ENCODE measurements around the gene KLHL14. TPM values are rescaled to one million over a fixed set of nuclear protein-coding genes. Genes with fewer than 3 reads are reported as not detected.
A peak's percentile ranks its signal among the peaks of the same experiment; 100 is the strongest.

The KLHL14 gene
- total and polyA plus RNA-seq, 3 experiments from 2014 or later, result not detected

GRCh38 chr18:32707147-32707546, 65.7 kb downstream of the KLHL14 start:
- CTCF ChIA-PET, result no interaction called here
- Mint-ChIP-seq H3K36me3 (no peaks in the 10 kb centered on the region), H3K4me3 (no peak overlapping the region)

GRCh38 chr18:32701313-32701712, 71.5 kb downstream of the KLHL14 start:
- CTCF ChIA-PET, result no interaction called here
- no peaks in the 10 kb centered on the region for H3K27me3 ChIP-seq (ENCODE audit: insufficient read depth, low read length, poor library complexity, severe bottlenecking)
- H3K36me3 ChIP-seq (ENCODE audit: insufficient read depth, low read length), result no peaks in the 10 kb centered on the region
- peaks cover 0 to 2% (median 0%) of the 10 kb centered on the region in 5 donors for H3K9me3 Mint-ChIP-seq
- no peaks in the 10 kb centered on the region for H3K36me3 Mint-ChIP-seq
- no peak for DNase-seq
- H3K27ac Mint-ChIP-seq, result no peak overlapping the region
- H3K9me3 ChIP-seq (ENCODE audit: low read length), result no peaks in the 10 kb centered on the region
- no peak overlapping the region for H3K4me3 Mint-ChIP-seq
- POLR2A ChIA-PET, result no interaction called here
- no peaks in the 10 kb centered on the region for H3K27me3 Mint-ChIP-seq
- H3K4me3 ChIP-seq (ENCODE audit: low read length), result no peak overlapping the region
- H3K4me1 Mint-ChIP-seq, result no peaks in the 10 kb centered on the region
- H3K4me1 ChIP-seq (ENCODE audit: insufficient read depth, low read length), result no peaks in the 10 kb centered on the region
- no peak overlapping the region for H3K27ac ChIP-seq (ENCODE audit: low read depth, low read length)

More at GRCh38 chr18:32707147-32707546, 65.7 kb downstream of the KLHL14 start:
- Histone ChIP-seq H3K4me3 (ENCODE audit: low read length) (no peak overlapping the region), H3K9me3 (ENCODE audit: low read length) (no peaks in the 10 kb centered on the region), H3K27ac (ENCODE audit: low read depth, low read length) (no peak overlapping the region), H3K36me3 (ENCODE audit: insufficient read depth, low read length) (no peaks in the 10 kb centered on the region), H3K4me1 (ENCODE audit: insufficient read depth, low read length) (no peaks in the 10 kb centered on the region), H3K27me3 (ENCODE audit: insufficient read depth, low read length, poor library complexity, severe bottlenecking) (no peaks in the 10 kb centered on the region)
- no peaks in the 10 kb centered on the region for H3K4me1 Mint-ChIP-seq
- DNase-seq, result no peak
- peaks cover 0 to 4% of the 10 kb centered on the region in 2 donors for H3K27me3 Mint-ChIP-seq
- no peak overlapping the region for H3K27ac Mint-ChIP-seq
- POLR2A ChIA-PET, result no interaction called here
- H3K9me3 Mint-ChIP-seq, result peaks cover 0 to 2% (median 0%) of the 10 kb centered on the region in 5 donors

- Mint-ChIP-seq H3K36me3 (no peaks in the 10 kb centered on the region), H3K9me3 (peaks cover 0 to under 1% (median 0%) of the 10 kb centered on the region in 5 donors), H3K4me3 (no peak overlapping the region), H3K4me1 (no peaks in the 10 kb centered on the region), H3K27me3 (no peaks in the 10 kb centered on the region), H3K27ac (no peak overlapping the region)
- Histone ChIP-seq H3K27me3 (ENCODE audit: insufficient read depth, low read length, poor library complexity, severe bottlenecking) (no peaks in the 10 kb centered on the region), H3K4me3 (ENCODE audit: low read length) (no peak overlapping the region), H3K36me3 (ENCODE audit: insufficient read depth, low read length) (no peaks in the 10 kb centered on the region), H3K4me1 (ENCODE audit: insufficient read depth, low read length) (no peaks in the 10 kb centered on the region), H3K9me3 (ENCODE audit: low read length) (no peaks in the 10 kb centered on the region), H3K27ac (ENCODE audit: low read depth, low read length) (no peak overlapping the region)
- ChIA-PET CTCF (no interaction called here), POLR2A (no interaction called here)
- DNase-seq, result no peak
These were observed 74.7 kb downstream of the KLHL14 start for GRCh38 chr18:32698153-32698552.

GRCh38 chr18:32696376-32696775, 76.4 kb downstream of the KLHL14 start:
- Mint-ChIP-seq H3K9me3 (peaks cover 0 to 2% (median 0%) of the 10 kb centered on the region in 5 donors), H3K4me1 (no peaks in the 10 kb centered on the region), H3K4me3 (no peak overlapping the region), H3K36me3 (no peaks in the 10 kb centered on the region), H3K27ac (no peak overlapping the region), H3K27me3 (peaks cover 0 to 2% of the 10 kb centered on the region in 2 donors)
- POLR2A ChIA-PET, result no interaction called here
- no peak overlapping the region for H3K4me3 ChIP-seq (ENCODE audit: low read length)
- H3K27me3 ChIP-seq (ENCODE audit: insufficient read depth, low read length, poor library complexity, severe bottlenecking), result no peaks in the 10 kb centered on the region
- H3K27ac ChIP-seq (ENCODE audit: low read depth, low read length), result no peak overlapping the region
- CTCF ChIA-PET, result no interaction called here
- H3K4me1 ChIP-seq (ENCODE audit: insufficient read depth, low read length), result no peaks in the 10 kb centered on the region
- H3K36me3 ChIP-seq (ENCODE audit: insufficient read depth, low read length), result no peaks in the 10 kb centered on the region
- no peaks in the 10 kb centered on the region for H3K9me3 ChIP-seq (ENCODE audit: low read length)
- no peak for DNase-seq

GRCh38 chr18:32695534-32695933, 77.3 kb downstream of the KLHL14 start:
- no peaks in the 10 kb centered on the region for H3K9me3 ChIP-seq (ENCODE audit: low read length)
- Mint-ChIP-seq H3K4me3 (no peak overlapping the region), H3K27me3 (peaks cover 0 to 2% of the 10 kb centered on the region in 2 donors), H3K36me3 (no peaks in the 10 kb centered on the region), H3K27ac (no peak overlapping the region), H3K4me1 (no peaks in the 10 kb centered on the region), H3K9me3 (peaks cover 0 to 2% (median 0%) of the 10 kb centered on the region in 5 donors)
- no peak for DNase-seq
- no peaks in the 10 kb centered on the region for H3K36me3 ChIP-seq (ENCODE audit: insufficient read depth, low read length)
- H3K27ac ChIP-seq (ENCODE audit: low read depth, low read length), result no peak overlapping the region
- no peaks in the 10 kb centered on the region for H3K4me1 ChIP-seq (ENCODE audit: insufficient read depth, low read length)
- no peak overlapping the region for H3K4me3 ChIP-seq (ENCODE audit: low read length)
- CTCF ChIA-PET, result no interaction called here
- no peaks in the 10 kb centered on the region for H3K27me3 ChIP-seq (ENCODE audit: insufficient read depth, low read length, poor library complexity, severe bottlenecking)
- POLR2A ChIA-PET, result no interaction called here

- peaks cover 2 to 4% of the 10 kb centered on the region in 2 donors for H3K27me3 Mint-ChIP-seq
- H3K9me3 Mint-ChIP-seq, result peaks cover 0 to 5% (median 0%) of the 10 kb centered on the region in 5 donors
- Histone ChIP-seq H3K36me3 (ENCODE audit: insufficient read depth, low read length) (no peaks in the 10 kb centered on the region), H3K9me3 (ENCODE audit: low read length) (no peaks in the 10 kb centered on the region), H3K4me1 (ENCODE audit: insufficient read depth, low read length) (no peaks in the 10 kb centered on the region), H3K27ac (ENCODE audit: low read depth, low read length) (no peak overlapping the region), H3K27me3 (ENCODE audit: insufficient read depth, low read length, poor library complexity, severe bottlenecking) (no peaks in the 10 kb centered on the region), H3K4me3 (ENCODE audit: low read length) (no peak overlapping the region)
- ChIA-PET POLR2A (no interaction called here), CTCF (no interaction called here)
- H3K36me3 Mint-ChIP-seq, result no peaks in the 10 kb centered on the region
- no peaks in the 10 kb centered on the region for H3K4me1 Mint-ChIP-seq
- no peak overlapping the region for H3K27ac Mint-ChIP-seq
- DNase-seq, result no peak
- H3K4me3 Mint-ChIP-seq, result no peak overlapping the region
These were observed 84.0 kb downstream of the KLHL14 start for GRCh38 chr18:32688821-32689220.

GRCh38 chr18:32684940-32685339, 87.9 kb downstream of the KLHL14 start:
- no peak overlapping the region for H3K4me3 ChIP-seq (ENCODE audit: low read length)
- H3K27ac ChIP-seq (ENCODE audit: low read depth, low read length), result no peak overlapping the region
- DNase-seq, result no peak
- Mint-ChIP-seq H3K9me3 (peaks cover 0 to 5% (median 0%) of the 10 kb centered on the region in 5 donors), H3K27ac (peak overlapping the region in 1 of 8 donors; percentile 43), H3K27me3 (peaks cover 0 to 4% of the 10 kb centered on the region in 2 donors), H3K36me3 (no peaks in the 10 kb centered on the region), H3K4me1 (no peaks in the 10 kb centered on the region), H3K4me3 (no peak overlapping the region)
- ChIA-PET CTCF (no interaction called here), POLR2A (no interaction called here)
- H3K27me3 ChIP-seq (ENCODE audit: insufficient read depth, low read length, poor library complexity, severe bottlenecking), result no peaks in the 10 kb centered on the region
- no peaks in the 10 kb centered on the region for H3K9me3 ChIP-seq (ENCODE audit: low read length)
- H3K36me3 ChIP-seq (ENCODE audit: insufficient read depth, low read length), result no peaks in the 10 kb centered on the region
- H3K4me1 ChIP-seq (ENCODE audit: insufficient read depth, low read length), result no peaks in the 10 kb centered on the region

GRCh38 chr18:32684096-32684495, 88.7 kb downstream of the KLHL14 start:
- H3K27ac ChIP-seq (ENCODE audit: low read depth, low read length), result no peak overlapping the region
- no peaks in the 10 kb centered on the region for H3K36me3 ChIP-seq (ENCODE audit: insufficient read depth, low read length)
- Mint-ChIP-seq H3K4me1 (no peaks in the 10 kb centered on the region), H3K27me3 (peaks cover 0 to 4% of the 10 kb centered on the region in 2 donors), H3K36me3 (no peaks in the 10 kb centered on the region), H3K4me3 (no peak overlapping the region), H3K9me3 (peaks cover 0 to 5% (median 0%) of the 10 kb centered on the region in 5 donors), H3K27ac (no peak overlapping the region)
- no peaks in the 10 kb centered on the region for H3K4me1 ChIP-seq (ENCODE audit: insufficient read depth, low read length)
- no peak overlapping the region for H3K4me3 ChIP-seq (ENCODE audit: low read length)
- no peak for DNase-seq
- CTCF ChIA-PET, result no interaction called here
- POLR2A ChIA-PET, result no interaction called here
- H3K27me3 ChIP-seq (ENCODE audit: insufficient read depth, low read length, poor library complexity, severe bottlenecking), result no peaks in the 10 kb centered on the region
- H3K9me3 ChIP-seq (ENCODE audit: low read length), result no peaks in the 10 kb centered on the region

GRCh38 chr18:32683044-32683443, 89.8 kb downstream of the KLHL14 start:
- H3K27me3 ChIP-seq (ENCODE audit: insufficient read depth, low read length, poor library complexity, severe bottlenecking), result no peaks in the 10 kb centered on the region
- Mint-ChIP-seq H3K27me3 (peaks cover 0 to 4% of the 10 kb centered on the region in 2 donors), H3K4me3 (no peak overlapping the region), H3K36me3 (no peaks in the 10 kb centered on the region), H3K9me3 (peaks cover 0 to 5% (median 0%) of the 10 kb centered on the region in 5 donors), H3K27ac (no peak overlapping the region), H3K4me1 (no peaks in the 10 kb centered on the region)
- no peaks in the 10 kb centered on the region for H3K36me3 ChIP-seq (ENCODE audit: insufficient read depth, low read length)
- no peak for DNase-seq
- H3K9me3 ChIP-seq (ENCODE audit: low read length), result no peaks in the 10 kb centered on the region
- H3K4me3 ChIP-seq (ENCODE audit: low read length), result no peak overlapping the region
- H3K4me1 ChIP-seq (ENCODE audit: insufficient read depth, low read length), result no peaks in the 10 kb centered on the region
- no peak overlapping the region for H3K27ac ChIP-seq (ENCODE audit: low read depth, low read length)
- ChIA-PET CTCF (no interaction called here), POLR2A (no interaction called here)
